HCT116 (cell line): ENCODE measurements around the gene PZP. TPM values are rescaled to one million over a fixed set of nuclear protein-coding genes. Genes with fewer than 3 reads are reported as not detected.

Experiments
- ATAC-seq: fragments of 200-7000 bp; cut with Tn5 transposase; 2 replicates; pipeline ENCODE4 v1.9.1; 2020; ENCODE audit warnings: mild to moderate bottlenecking, moderate library complexity
- BruUV-seq: library from RNA; stranded (reverse); fragments of 400-500 nt; replicated peaks from 2 replicates; lab custom pipeline; 2021; lab: Mats Ljungman, UMichigan
- CTCF ChIA-PET: fragments of 300-600 bp; sonication (Branson Sonifier 250); formaldehyde crosslinking; loops from one replicate; lab custom pipeline; 2021; ENCODE audit warnings: antibody characterized with exemption; lab: Charles Lee
- POLR2A ChIA-PET: fragments of 300-600, 350-600 bp; sonication (Branson Sonifier 250); formaldehyde crosslinking; loops from one replicate; lab custom pipeline; 2021; ENCODE audit warnings: antibody characterized with exemption; lab: Charles Lee
- RAD21 ChIA-PET, 2 experiments: fragments of 300-600 bp; sonication (Branson Sonifier 250); formaldehyde crosslinking; loops; one replicate each; lab custom pipeline; 2023; ENCODE audit warnings: low total read pairs in 2 of 2; ENCODE audit not compliant: uncharacterized antibody in 2 of 2, unreplicated experiment in 2 of 2, low non-redundant PET in 1 of 2; lab: Charles Lee
- DNase-seq: peaks from one replicate; pipeline ENCODE4 v3.0.0-alpha.2; 2010; ENCODE audit warnings: low read depth, low spot score
- H2AFZ ChIP-seq: fragments of 200-600 bp; shearing (Covaris generic), sonication (generic); 2 replicates; pipeline ENCODE4 v1.6.1; 2017; ENCODE audit warnings: low read depth, mixed run types, mixed read lengths, antibody characterized with exemption, low read length; ENCODE audit not compliant: poor library complexity, severe bottlenecking
- H3K27ac ChIP-seq: 2 replicates; pipeline ENCODE4 v1.5.1; 2012; ENCODE audit warnings: low read depth, low read length
- H3K27me3 ChIP-seq: fragments of 200-600 bp; sonication (generic); 2 replicates; pipeline ENCODE4 v1.6.1; 2016; ENCODE audit warnings: mixed run types, low read length, mixed read lengths; ENCODE audit not compliant: insufficient read depth
- H3K36me3 ChIP-seq, 2 experiments: fragments of 200-500 bp in 1 of 2; fragments of 200-600 bp in 1 of 2; sonication (Bioruptor generic) in 1 of 2; sonication (generic) in 1 of 2; 2 replicates each; pipeline versions ENCODE4 v1.5.1 to v1.6.1; 2014 to 2016; ENCODE audit warnings: low read length in 2 of 2, inconsistent platforms in 1 of 2, mixed read lengths in 1 of 2, mixed run types in 1 of 2; ENCODE audit not compliant: insufficient read depth in 2 of 2, control insufficient read depth in 1 of 2
- H3K4me1 ChIP-seq, 2 experiments: fragments of 200-600 bp in 1 of 2; sonication (generic) in 1 of 2; 2 replicates each; pipeline versions ENCODE4 v1.5.1 to v1.6.1; 2012 to 2017; ENCODE audit warnings: low read length in 2 of 2, inconsistent platforms in 1 of 2, mild to moderate bottlenecking in 1 of 2, mixed read lengths in 1 of 2, mixed run types in 1 of 2, moderate library complexity in 1 of 2; ENCODE audit not compliant: insufficient read depth in 2 of 2, control insufficient read depth in 1 of 2
- H3K4me2 ChIP-seq: fragments of 200-600 bp; sonication (generic); 2 replicates; pipeline ENCODE4 v1.6.1; 2017; ENCODE audit warnings: mixed run types, low read length, mixed read lengths
- H3K4me3 ChIP-seq, 2 experiments: fragments of 200-600 bp in 1 of 2; sonication (generic) in 1 of 2; replicated peaks in 1 of 2; 2 replicates each; pipeline ENCODE4 v1.5.1; 2011 to 2016; ENCODE audit warnings: low read length in 2 of 2, control low read depth in 1 of 2, low read depth in 1 of 2, mild to moderate bottlenecking in 1 of 2, mixed read lengths in 1 of 2, mixed run types in 1 of 2
- H3K79me2 ChIP-seq: fragments of 200-600 bp; sonication (generic); 2 replicates; pipeline ENCODE4 v1.6.1; 2017; ENCODE audit warnings: mild to moderate bottlenecking, mixed run types, low read length, moderate library complexity, mixed read lengths; ENCODE audit not compliant: insufficient read depth
- H3K9ac ChIP-seq: fragments of 200-600 bp; sonication (generic); 2 replicates; pipeline ENCODE4 v1.6.1; 2016; ENCODE audit warnings: low read length, mixed read lengths
- H3K9me2 ChIP-seq: fragments of 200-600 bp; sonication (generic), shearing (Covaris generic); 2 replicates; pipeline ENCODE4 v1.6.1; 2017; ENCODE audit warnings: mixed run types, mild to moderate bottlenecking, moderate library complexity; ENCODE audit not compliant: insufficient read depth
- H3K9me3 ChIP-seq, 2 experiments: fragments of 200-500 bp in 1 of 2; fragments of 200-600 bp in 1 of 2; sonication (Bioruptor generic) in 1 of 2; sonication (generic) in 1 of 2; 2 replicates each; pipeline ENCODE4 v1.6.1; 2014 to 2017; ENCODE audit warnings: low read length in 2 of 2, mixed read lengths in 2 of 2, inconsistent platforms in 1 of 2, low read depth in 1 of 2, mild to moderate bottlenecking in 1 of 2, mixed run types in 1 of 2, moderate library complexity in 1 of 2; ENCODE audit not compliant: control insufficient read depth in 1 of 2, insufficient read depth in 1 of 2
- H4K20me1 ChIP-seq: fragments of 200-600 bp; sonication (generic), shearing (Covaris generic); 2 replicates; pipeline ENCODE4 v1.6.1; 2017; ENCODE audit warnings: mixed run types, mild to moderate bottlenecking, moderate library complexity; ENCODE audit not compliant: insufficient read depth
- EGR1 ChIP-seq: IDR thresholded peaks from 2 replicates; pipeline ENCODE4 v1.6.1; 2012; ENCODE audit warnings: low read depth
- ELF1 ChIP-seq: IDR thresholded peaks from 2 replicates; pipeline ENCODE4 v1.6.1; 2012; ENCODE audit warnings: low read depth, borderline replicate concordance
- EZH2 ChIP-seq: fragments of 200-600 bp; sonication (generic); IDR thresholded peaks from 2 replicates; pipeline ENCODE4 v1.6.1; 2017; ENCODE audit warnings: antibody characterized with exemption, mixed run types
- EZH2phosphoT487 ChIP-seq: fragments of 200-600 bp; IDR thresholded peaks from 2 replicates; pipeline ENCODE4 v1.6.1; 2018; ENCODE audit warnings: antibody characterized with exemption, borderline replicate concordance
- FOSL1 ChIP-seq: IDR thresholded peaks from 2 replicates; pipeline ENCODE4 v1.6.1; 2012; ENCODE audit warnings: low read depth
- JUND ChIP-seq: IDR thresholded peaks from 2 replicates; pipeline ENCODE4 v1.6.1; 2012
- POLR2A ChIP-seq: IDR thresholded peaks from 2 replicates; pipeline ENCODE4 v1.7.0; 2011; ENCODE audit warnings: borderline replicate concordance; ENCODE audit not compliant: insufficient read depth, insufficient read length; ENCODE audit errors: extremely low read depth
- POLR2AphosphoS5 ChIP-seq: IDR thresholded peaks from 2 replicates; pipeline ENCODE4 v1.6.1; 2011; ENCODE audit warnings: mild to moderate bottlenecking, low read depth, low read length, moderate library complexity
- RAD21 ChIP-seq: IDR thresholded peaks from 2 replicates; pipeline ENCODE4 v1.6.1; 2012; ENCODE audit warnings: low read depth, mild to moderate bottlenecking
- TCF7L2 ChIP-seq: IDR thresholded peaks from 2 replicates; pipeline ENCODE4 v1.7.0; 2011; ENCODE audit warnings: borderline replicate concordance, inconsistent platforms; ENCODE audit not compliant: insufficient read depth, insufficient read length; ENCODE audit errors: extremely low read depth
- YY1 ChIP-seq: IDR thresholded peaks from 2 replicates; pipeline ENCODE4 v1.6.1; 2011; ENCODE audit warnings: low read length, low read depth, moderate library complexity, mild to moderate bottlenecking; ENCODE audit not compliant: insufficient replicate concordance; ENCODE audit errors: extremely low read depth
- ZFX ChIP-seq: fragments of 450-650 bp; IDR thresholded peaks from 2 replicates; pipeline ENCODE4 v1.6.1; 2017
- intact Hi-C: fragments of 100-400 bp; cut with micrococcal nuclease; formaldehyde crosslinking; loops from 2 replicates; pipeline ENCODE4 v1.10.0; 2022
- total RNA-seq: library from RNA; stranded (reverse); gene quantifications from one replicate; pipeline ENCODE4 v1.2.1, GENCODE V29; 2021; ENCODE audit not compliant: unreplicated experiment
- TF ChIP-seq, protein P1 (sequence below): IDR thresholded peaks from 2 replicates; pipeline ENCODE4 v1.6.1; 2012
- TF ChIP-seq, protein P2 (sequence below): IDR thresholded peaks from 2 replicates; pipeline ENCODE4 v1.6.1; 2012; ENCODE audit warnings: low read depth

PZP gene
- total RNA-seq, 1 experiment from 2014 or later, result not detected

DNA sequence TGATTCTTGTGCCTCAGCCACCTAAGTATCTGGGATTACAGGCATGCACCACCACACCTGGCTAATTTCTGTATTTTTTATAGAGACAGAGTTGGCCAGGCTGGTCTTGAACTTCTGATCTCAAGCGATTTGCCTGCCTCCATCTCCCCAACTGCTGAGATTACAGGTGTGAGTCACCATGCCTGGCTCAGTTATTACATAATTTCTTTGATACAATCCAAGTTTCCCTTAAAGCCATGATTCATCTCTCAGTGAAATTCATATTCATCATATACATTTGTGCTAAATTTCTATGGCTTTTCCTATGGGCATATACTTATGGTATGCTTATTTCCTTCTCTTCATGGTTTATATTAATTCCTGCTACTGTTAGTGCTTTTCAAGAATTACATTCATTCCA is 29.1 kb upstream of the PZP start:
- TF ChIP-seq POLR2A (no peak), JUND (no peak), FOSL1 (no peak), EZH2 (no peak), EZH2phosphoT487 (no peak), POLR2AphosphoS5 (no peak)
- ChIA-PET RAD21 (no interaction called here), CTCF (no interaction called here), POLR2A (no interaction called here)
- no peaks in the 10 kb centered on the region for H3K9me3 ChIP-seq
- no peaks in the 10 kb centered on the region for H3K36me3 ChIP-seq
- no peak overlapping the region for H3K9ac ChIP-seq
- no peaks in the 10 kb centered on the region for H3K4me1 ChIP-seq
- H3K9me2 ChIP-seq, result no peaks in the 10 kb centered on the region
- intact Hi-C loops, result no loop called here
- no peak overlapping the region for H3K4me2 ChIP-seq
- H3K27ac ChIP-seq, result no peak overlapping the region
- H3K4me3 ChIP-seq, result no peak overlapping the region
- H4K20me1 ChIP-seq, result no peaks in the 10 kb centered on the region
- peaks cover 70% of the 10 kb centered on the region for H3K27me3 ChIP-seq
- no TSS peak for BruUV-seq
- DNase-seq, result no peak
- no peaks in the 10 kb centered on the region for H3K79me2 ChIP-seq
- H2AFZ ChIP-seq, result no peak overlapping the region
- no peak for ATAC-seq

DNA sequence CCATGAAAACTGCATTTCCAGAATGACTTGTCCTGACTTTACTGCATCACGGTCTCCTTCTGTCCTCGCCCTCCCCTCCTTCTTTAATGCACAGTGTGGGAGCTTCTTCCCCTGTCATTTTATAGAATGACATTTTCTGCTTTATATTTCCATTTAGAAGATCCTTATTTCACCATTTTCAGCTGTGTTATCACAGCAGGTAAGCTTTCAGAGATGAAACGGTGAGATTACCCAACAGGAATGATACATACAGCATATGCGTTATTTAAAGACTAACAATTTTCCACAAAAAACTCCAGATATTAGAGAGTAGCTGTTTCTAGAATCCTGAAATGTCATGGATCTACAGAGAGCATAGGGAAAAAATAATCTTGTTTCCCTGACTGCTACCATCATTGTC is 27.3 kb upstream of the PZP start:
- Histone ChIP-seq H4K20me1 (no peaks in the 10 kb centered on the region), H3K27me3 (peaks cover 69% of the 10 kb centered on the region), H3K4me1 (no peaks in the 10 kb centered on the region), H3K9me2 (no peaks in the 10 kb centered on the region), H3K9ac (no peak overlapping the region), H3K79me2 (no peaks in the 10 kb centered on the region), H3K9me3 (no peaks in the 10 kb centered on the region), H3K4me3 (no peak overlapping the region), H3K4me2 (no peak overlapping the region), H3K27ac (no peak overlapping the region), H2AFZ (no peak overlapping the region), H3K36me3 (no peaks in the 10 kb centered on the region)
- TF ChIP-seq POLR2A (no peak), EZH2 (no peak), EZH2phosphoT487 (no peak), ZFX (no peak), FOSL1 (no peak), EGR1 (no peak), RAD21 (no peak), TCF7L2 (no peak), YY1 (no peak), POLR2AphosphoS5 (no peak), ELF1 (no peak)
- TF ChIP-seq, protein P1, sequence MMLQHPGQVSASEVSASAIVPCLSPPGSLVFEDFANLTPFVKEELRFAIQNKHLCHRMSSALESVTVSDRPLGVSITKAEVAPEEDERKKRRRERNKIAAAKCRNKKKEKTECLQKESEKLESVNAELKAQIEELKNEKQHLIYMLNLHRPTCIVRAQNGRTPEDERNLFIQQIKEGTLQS, result no peak
- TF ChIP-seq, protein P2, sequence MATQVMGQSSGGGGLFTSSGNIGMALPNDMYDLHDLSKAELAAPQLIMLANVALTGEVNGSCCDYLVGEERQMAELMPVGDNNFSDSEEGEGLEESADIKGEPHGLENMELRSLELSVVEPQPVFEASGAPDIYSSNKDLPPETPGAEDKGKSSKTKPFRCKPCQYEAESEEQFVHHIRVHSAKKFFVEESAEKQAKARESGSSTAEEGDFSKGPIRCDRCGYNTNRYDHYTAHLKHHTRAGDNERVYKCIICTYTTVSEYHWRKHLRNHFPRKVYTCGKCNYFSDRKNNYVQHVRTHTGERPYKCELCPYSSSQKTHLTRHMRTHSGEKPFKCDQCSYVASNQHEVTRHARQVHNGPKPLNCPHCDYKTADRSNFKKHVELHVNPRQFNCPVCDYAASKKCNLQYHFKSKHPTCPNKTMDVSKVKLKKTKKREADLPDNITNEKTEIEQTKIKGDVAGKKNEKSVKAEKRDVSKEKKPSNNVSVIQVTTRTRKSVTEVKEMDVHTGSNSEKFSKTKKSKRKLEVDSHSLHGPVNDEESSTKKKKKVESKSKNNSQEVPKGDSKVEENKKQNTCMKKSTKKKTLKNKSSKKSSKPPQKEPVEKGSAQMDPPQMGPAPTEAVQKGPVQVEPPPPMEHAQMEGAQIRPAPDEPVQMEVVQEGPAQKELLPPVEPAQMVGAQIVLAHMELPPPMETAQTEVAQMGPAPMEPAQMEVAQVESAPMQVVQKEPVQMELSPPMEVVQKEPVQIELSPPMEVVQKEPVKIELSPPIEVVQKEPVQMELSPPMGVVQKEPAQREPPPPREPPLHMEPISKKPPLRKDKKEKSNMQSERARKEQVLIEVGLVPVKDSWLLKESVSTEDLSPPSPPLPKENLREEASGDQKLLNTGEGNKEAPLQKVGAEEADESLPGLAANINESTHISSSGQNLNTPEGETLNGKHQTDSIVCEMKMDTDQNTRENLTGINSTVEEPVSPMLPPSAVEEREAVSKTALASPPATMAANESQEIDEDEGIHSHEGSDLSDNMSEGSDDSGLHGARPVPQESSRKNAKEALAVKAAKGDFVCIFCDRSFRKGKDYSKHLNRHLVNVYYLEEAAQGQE, result no peak
- ATAC-seq, result no peak
- CTCF ChIA-PET, result no interaction called here
- RAD21 ChIA-PET, result no interaction called here
- DNase-seq, result no peak
- intact Hi-C loops, result no loop called here
- BruUV-seq, result no TSS peak
- POLR2A ChIA-PET, result no interaction called here
